WTC11 (cell line): Measurements from ENCODE around the gene TTC17. TPM values are rescaled to one million over a fixed set of nuclear protein-coding genes. Genes with fewer than 3 reads are reported as not detected.

Experiments
- ZMAT4 ChIP-seq: fragments of 250-450 bp; sonication (Bioruptor Pico); IDR thresholded peaks from 2 replicates; pipeline ENCODE4 v1.9.0; 2021; ENCODE audit warnings: mild to moderate bottlenecking
- ZNF416 ChIP-seq: fragments of 250-450 bp; sonication (Bioruptor Pico); IDR thresholded peaks from 2 replicates; pipeline ENCODE4 v1.9.0; 2021; ENCODE audit warnings: mild to moderate bottlenecking, inconsistent platforms
- ZNF512 ChIP-seq: sonication (generic); formaldehyde crosslinking; IDR thresholded peaks from 2 replicates; pipeline ENCODE4 v1.8.1; 2022; ENCODE audit warnings: missing genetic modification reagents, borderline replicate concordance
- total RNA-seq: library from RNA; stranded (reverse); gene quantifications from 3 replicates; pipeline ENCODE4 v1.2.3, GENCODE V29; 2021

Gene TTC17
- total RNA-seq, 1 experiment from 2014 or later, result 69.0 TPM

GRCh38 chr11:43542750-43543712 is 184.3 kb downstream of the TTC17 start (continued):
- TF ChIP-seq ZNF512 (CRISPR knock-in tag), result no peak
- TF ChIP-seq ZNF416, result no peak
- TF ChIP-seq ZMAT4 (CRISPR knock-in tag), result no peak

Other genes starting within 250 kb of the TTC17 start
- gene API5, start 46.9 kb upstream of the TTC17 start, total RNA-seq, result 138 to 142 TPM (median 140 TPM) in 3 replicates